ENCODE measurements around the gene MYO1D.
"Not testable (repeated sequence)": the region's sequence is repeated elsewhere in the genome, so short reads cannot be mapped to it uniquely, and the experiment has no call there.

MYO1D gene

GRCh38 chr17:32769846-32770245 lies 107.1 kb downstream of the MYO1D start:
- DNase-seq = no peak

GRCh38 chr17:32763855-32764439 lies 113.0 kb downstream of the MYO1D start:
- DNase-seq = no peak

GRCh38 chr17:32759476-32759875 lies 117.4 kb downstream of the MYO1D start:
- DNase-seq = no peak

DNA sequence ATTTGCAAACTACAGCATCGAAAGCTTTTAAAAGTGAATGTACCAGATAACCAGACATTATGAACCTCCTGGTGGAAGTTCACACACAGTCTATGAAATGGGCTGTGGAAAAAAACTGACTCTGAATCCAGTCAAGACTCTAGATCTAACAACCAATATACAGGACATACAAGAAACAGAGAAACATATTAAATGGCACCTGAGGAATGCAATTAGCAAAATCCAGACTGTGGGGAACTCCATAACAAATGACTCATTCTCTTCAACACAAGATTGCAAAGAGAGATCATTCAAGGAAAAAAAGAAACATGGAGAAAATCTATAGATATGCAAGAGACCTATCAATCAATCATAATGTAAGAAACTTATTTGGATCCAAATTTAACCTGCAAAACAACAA lies 119.0 kb downstream of the MYO1D start:
- DNase-seq = no peak

- no peak for DNase-seq
Observed at GRCh38 chr17:32756696-32757095, 120.2 kb downstream of the MYO1D start.

GRCh38 chr17:32755045-32755805 lies 121.7 kb downstream of the MYO1D start:
- no peak for DNase-seq

DNA sequence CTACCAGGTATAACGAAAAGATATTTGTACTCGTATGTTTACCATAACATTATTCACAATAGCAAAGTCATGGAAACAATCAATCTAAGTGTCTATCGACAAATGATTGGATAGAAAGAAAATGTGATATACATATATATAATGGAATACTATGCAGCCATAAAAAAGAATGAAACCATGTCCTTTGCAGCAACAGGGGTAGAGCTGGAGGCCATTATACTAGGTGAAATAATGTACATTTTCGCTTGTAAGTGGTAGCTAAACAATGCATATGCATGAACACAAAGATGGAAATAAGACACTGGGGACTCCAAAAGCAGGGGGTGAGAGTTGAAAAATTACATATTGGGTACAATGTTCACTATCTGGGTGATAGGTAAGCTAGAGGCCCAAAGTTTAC lies 124.0 kb downstream of the MYO1D start:
- no peak for DNase-seq

DNA sequence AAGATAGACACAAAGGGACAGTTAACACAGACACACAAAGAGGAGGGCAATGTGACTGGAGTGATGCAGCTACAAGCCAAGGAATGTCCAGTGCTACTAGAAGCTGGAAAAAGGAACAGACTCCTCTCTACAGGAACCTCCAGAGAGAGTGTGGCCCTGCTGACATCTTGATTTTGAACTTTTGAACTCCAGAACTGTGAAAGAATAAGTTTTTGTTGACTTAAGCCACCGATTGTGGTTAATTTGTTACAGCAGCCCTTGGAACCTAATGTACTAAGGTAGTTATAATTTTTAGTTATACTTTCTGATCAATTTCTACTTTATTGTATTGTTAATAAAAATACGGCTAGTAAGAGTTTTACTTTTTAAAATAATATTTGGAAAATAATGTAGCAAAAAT lies 129.1 kb downstream of the MYO1D start:
- DNase-seq = no peak

DNA sequence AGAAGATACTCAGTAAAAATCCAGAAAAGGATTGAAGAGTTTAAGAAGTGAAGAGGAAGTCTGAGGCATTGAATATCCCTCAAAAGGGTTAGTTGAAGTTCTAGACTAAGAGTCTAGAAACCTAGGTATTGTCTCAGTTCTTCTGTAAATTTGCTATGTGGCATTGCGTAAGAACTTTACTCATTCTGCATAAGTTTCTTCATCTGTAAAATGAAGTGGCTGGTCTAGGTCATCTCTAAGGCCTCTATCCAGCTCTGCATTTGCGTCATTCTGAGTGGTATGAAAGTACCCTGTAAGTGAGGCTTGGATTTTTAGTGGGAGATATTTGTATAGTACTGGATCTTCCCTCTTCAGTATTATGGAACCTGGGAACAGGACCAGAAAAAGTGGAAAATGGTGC lies 130.2 kb downstream of the MYO1D start:
- no peak for DNase-seq

GRCh38 chr17:32746280-32746679 lies 130.6 kb downstream of the MYO1D start:
- DNase-seq = no peak

DNA sequence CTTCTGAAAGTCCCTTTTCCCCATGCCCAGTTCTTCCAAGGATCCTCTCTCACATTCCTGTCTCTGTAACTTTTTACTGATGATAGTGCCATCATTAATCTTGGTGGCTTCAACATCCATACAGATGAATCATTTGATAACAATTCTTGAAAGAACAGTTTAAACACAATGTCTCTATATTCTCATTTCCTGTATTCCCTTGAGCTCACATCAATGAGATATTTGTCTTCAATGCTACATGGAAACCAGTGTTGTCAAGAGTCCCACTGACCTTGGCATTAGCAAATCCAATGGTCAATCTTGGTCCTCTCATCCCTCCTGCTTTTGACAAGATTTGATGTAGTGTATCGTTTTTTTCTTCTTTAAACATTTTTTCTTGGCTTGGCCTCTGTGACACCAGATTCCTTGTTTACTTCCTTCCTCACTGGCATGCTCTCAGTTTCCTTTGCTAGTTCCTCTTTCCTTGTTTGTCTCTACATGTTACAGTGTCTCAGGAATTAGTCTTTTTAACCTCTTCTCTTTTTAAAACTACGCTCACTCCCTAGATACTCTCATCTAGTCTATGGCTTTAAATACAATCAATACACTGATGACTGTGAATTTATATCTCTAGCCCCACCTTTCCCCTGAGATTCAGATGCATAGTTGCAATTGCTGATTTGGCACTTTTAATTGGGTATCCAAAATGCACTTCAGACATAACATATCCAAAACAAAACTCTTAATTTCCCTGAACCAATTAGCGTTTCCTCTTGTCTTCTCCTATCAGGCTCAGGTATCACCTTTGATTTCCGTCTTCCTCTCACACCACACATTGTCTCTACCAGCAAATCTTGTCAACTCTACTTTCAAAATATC lies 134.0 kb downstream of the MYO1D start:
- DNase-seq = no peak

DNA sequence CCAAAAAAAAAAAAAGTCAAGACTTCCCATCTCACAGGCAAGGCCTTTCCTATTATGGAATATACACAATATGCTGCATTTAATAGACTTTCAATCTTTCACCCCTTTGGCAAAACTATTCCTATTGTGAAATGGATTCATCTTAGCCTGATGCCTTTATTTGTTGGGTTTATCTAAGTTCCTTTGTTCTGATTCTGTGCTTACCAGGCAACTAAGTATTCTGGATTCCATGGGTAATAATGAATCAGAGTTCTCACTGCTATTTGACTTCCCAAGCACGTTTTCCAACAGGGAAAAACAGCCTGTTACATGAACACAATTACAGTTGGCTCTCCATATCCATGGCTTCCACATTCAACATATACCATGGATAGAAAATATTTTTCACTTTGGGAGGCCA lies 135.5 kb downstream of the MYO1D start:
- DNase-seq = no peak

GRCh38 chr17:32739722-32740121 lies 137.2 kb downstream of the MYO1D start:
- no peak for DNase-seq

GRCh38 chr17:32739151-32739550 lies 137.8 kb downstream of the MYO1D start:
- not testable (repeated sequence) for DNase-seq

DNA sequence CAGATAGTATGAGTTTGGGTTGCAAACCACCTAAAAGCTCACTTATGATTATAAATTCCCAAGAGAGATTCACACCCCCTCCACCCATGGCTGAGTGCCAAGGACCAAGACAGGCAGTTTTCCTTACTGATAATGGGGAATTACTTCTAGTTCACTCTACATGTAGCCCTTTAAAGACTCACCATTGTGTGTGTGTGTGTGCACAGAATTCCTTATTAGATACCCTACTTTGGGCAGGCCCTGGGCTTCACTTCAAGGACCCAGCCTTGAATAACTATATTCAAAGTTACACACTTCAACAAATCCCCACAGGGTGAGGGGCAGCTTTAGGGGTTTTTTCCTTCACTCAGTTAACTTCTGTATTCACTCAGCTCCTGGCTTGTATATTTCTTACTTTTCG lies 143.5 kb downstream of the MYO1D start:
- no peak for DNase-seq

DNA sequence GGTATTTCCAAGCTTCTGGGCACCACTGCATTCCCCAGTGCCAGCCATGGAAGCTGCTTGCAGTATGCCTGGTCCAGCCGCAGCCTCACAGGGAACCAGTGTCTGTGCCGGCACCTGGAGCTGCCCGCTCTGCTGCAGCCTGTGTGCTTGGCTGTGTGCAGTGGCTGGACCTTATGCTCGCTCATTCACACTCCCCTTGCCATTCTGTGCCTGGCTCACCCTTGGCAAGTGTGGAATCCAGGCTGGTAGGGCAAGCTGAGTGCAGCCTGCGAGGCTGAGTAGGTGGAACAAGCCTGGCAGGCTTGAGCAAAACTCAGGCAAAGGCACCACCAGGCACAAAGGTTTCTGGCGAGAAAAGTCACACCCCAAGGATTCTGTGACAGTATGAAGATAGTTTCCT lies 144.0 kb downstream of the MYO1D start:
- no peak for DNase-seq

DNA sequence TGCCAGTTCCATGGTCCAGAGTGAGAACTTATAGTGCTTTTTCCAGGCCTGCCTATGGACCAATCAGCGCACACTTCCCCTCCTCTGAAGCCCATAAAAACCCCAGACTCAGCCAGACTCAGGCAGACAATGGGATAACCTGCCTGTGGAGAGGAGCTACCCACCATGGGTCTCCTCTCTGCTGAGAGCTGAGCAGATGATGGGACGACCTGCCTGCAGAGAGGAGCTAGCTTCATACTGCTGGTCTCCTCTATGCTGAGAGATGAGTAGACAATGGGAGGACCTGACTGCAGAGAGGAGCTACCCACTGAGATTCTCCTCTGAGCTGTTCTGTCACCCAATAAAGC lies 144.7 kb downstream of the MYO1D start:
- DNase-seq = no peak

DNA sequence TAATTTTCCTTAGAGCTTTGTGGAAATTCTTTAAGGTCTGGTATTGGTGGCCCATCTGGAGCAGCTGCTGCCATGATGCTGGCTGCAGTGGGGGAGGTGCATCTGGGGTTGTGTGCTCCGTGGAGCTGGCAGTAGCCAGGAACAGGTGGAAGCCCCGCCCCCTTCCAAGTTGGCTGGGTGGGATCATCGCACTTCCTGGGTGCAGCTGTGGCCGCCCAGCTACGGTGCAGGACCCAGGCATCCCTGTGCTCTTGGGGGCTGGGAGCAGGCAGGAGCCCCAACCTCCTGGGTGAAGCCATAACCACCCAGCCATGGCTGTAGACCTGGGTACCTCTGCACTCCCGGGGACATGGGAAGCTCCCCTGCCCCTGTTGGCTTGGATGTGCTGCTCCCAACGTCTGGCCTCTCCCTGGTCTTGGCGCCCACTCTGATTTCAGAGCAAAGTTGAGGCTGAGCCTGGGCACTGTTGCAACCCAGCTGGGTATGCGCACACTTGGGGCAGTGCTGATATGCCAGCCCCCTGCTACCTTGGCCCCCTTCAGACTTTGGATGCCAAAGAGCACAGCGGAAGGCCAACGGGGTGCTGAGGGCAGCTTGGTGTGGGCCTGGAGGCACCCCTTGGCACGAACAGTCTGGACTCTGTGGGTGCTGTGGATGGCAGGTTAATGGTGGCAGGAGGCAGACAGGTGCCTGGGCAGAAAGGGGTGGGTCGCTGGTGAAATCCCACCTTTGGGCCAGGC lies 145.2 kb downstream of the MYO1D start:
- DNase-seq = no peak

DNA sequence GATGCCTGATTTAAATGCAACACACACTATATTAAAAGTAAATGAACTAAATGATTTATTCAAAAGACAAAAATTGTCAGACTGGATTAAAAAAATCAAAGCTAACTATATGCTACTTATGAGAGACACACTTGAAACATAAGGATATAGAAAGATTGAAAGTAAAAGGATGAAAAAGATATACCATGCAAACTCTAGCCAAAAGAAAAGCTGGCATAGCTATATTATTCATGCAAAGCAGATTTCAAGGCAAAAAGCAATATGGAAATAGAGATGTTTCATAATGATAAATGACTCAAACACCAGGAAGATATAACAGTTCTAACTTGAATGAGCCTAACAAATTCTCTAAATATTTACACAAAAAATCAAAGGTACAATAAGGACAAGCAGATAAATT lies 149.2 kb downstream of the MYO1D start:
- DNase-seq = no peak

- DNase-seq = no peak
Observed at GRCh38 chr17:32725697-32726096, 151.2 kb downstream of the MYO1D start.

- DNase-seq = peak; percentile 30
Observed at GRCh38 chr17:32723310-32723955, 153.5 kb downstream of the MYO1D start.

DNA sequence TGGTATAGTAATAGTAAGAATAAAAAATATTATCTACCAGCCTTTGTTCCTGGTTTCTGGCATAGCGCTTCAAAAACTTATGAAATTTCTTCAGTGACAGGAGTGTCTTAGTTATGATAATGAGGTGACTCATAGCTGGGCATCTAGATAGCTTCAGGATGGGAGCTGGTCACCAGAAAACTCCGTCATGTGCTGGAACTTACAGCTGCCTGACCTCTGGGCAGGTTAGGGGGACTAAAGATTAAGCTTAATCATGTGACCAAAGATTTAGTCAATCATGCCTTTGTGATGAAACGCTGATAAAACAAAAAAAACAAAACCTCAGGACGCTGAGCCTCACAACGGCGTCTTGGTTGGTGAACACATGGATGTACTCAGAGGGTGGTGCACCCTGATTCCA lies 154.2 kb downstream of the MYO1D start:
- no peak for DNase-seq

GRCh38 chr17:32720671-32721070 lies 156.3 kb downstream of the MYO1D start:
- DNase-seq = no peak

Measured in left hindlimb (tissue), 1 donor.